ENCODE results near the gene NELFE.

- TF ChIP-seq EZH2 (IDR thresholded peaks at IDR 0.05), result no peak
- TF ChIP-seq CTCF (IDR thresholded peaks at IDR 0.05), result no peak
- TF ChIP-seq EZH2phosphoT487 (IDR thresholded peaks at IDR 0.05), result no peak
Measured at GRCh38 chr6:31954511-31954910, 4.3 kb downstream of the NELFE start.

Measured in neural progenitor cell (in vitro differentiated cells).